GM21515 (cell line): Measurements from ENCODE around the gene PF4V1.

Source experiments
- ATAC-seq: cut with Tn5 transposase; IDR thresholded peaks from one replicate; pipeline ENCODE4 v1.9.1; 2021; ENCODE audit not compliant: unreplicated experiment

The PF4V1 gene

DNA sequence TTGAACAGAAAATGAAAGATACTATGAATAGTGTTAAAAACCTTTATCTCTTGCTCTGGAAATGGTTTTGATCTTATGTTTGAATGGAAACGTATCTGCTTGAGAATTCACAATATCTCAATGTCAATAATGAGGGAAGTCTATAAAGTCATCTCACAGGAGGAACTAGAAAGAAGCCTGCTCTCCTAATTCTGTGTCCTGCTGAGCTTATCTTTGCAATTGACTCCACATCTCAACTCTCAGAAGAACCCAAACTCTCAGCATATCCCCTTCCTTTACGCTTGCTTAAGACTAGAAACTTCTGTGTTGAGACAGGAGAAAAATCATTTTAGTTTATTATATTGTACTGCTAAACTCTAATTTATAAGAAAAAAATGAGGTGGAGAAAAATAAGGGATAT, 8.3 kb upstream of the PF4V1 start:
- ATAC-seq, result no peak

DNA sequence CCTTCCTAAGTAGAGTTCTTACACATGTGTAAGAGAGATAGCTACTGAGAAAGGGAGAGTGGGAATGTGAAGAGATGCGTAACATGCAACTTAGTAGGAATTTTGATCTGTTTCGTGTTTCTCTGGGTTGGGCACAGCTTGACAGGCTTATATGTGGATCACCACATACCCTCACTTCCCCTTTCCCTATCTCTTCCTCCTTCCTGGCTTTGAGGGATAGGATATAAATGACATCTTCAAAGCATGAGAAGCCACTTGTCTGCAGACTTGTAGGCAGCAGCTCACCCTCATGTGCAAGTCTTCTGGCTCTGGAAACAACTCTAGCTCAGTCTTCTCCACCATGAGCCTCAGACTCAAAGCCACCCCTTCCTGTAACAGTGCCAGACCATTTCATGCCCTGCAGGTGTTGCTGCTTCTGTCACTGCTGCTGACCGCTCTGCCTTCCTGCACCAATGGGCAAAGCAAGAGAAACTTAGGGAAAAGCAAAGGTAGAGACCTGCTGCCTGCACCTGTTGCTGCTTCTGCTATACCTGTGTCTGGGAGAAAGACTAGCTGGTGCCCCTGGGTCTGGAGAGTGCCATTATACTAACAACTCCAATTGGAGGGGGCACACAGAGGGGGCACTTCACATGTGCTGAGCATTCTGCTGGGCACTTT, 5.4 kb upstream of the PF4V1 start:
- ATAC-seq, result no peak

DNA sequence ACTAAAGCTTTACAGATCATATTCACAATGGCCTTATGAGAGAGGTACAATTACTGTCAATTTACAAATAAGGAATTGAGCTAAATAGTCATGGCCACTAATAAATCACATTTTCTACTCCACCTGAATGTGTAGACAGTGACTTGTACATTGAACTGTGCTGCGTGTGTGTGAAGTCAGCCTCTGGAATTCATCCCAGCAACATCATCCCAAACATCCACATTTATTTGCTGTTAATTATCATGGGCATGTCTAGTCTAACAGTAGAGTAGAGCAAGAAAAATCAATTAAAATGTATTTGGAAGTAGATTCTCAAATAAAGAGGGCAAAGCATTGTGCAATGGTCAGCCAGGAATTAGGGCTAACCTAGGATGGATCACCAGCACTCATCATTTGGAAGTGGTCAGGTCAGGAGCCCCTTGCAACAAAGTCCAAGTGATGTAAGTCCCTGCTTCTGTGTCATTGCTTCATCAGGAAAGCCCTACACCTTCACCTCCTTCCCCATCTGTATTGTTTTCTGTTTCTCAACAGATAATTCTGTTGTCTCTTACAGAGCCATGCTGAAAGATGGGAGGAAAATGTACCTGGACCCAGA, 4.8 kb upstream of the PF4V1 start:
- no peak for ATAC-seq

DNA sequence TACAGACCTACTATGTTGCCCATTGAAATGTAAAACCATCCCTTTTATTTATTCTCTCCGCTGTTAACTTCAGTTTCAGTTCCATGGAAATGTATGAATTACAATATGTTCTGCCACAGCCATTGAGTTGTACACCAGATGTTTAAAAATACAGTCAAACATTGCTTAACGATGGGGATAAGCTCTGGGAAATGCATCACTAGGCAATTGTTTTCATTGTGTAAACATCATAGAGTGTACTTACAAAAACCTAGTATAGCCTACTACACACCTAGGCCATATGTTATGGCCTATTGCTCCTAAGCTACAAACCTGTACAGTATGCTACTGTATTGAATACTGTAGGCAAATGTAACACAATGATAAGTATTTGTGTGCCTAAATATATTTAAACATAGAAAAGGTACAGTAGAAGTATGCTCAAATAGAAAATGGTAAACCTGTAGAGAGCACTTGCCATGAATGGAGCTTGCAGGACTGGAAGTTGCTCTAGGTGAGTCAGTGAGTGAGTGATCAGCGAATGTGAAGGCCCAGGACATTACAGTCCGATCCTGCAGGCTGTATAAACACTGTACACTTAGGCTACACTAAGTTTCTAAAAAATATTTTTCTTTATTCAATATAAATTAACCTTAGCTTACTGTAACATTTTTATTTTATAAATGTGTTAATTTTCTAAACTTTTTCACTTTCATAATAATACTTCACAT, 2.7 kb upstream of the PF4V1 start:
- no peak for ATAC-seq

DNA sequence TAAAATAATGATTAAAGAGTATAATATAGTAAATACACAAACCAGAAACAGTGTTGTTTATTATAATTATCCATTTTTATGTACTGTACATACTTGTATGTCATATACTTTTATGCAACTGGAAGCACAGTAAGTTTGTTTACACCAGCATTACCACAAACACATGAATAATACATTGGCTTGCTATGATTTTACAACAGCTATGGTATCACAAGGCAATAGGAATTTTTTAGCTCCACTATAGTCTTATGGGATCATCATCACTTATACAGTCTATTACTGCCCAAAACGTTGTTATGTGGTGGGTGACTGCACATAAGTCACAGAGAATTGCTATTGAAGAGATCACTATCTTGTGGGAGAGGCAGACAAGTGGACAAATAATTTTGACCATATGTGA, 1.8 kb upstream of the PF4V1 start:
- ATAC-seq, result no peak

DNA sequence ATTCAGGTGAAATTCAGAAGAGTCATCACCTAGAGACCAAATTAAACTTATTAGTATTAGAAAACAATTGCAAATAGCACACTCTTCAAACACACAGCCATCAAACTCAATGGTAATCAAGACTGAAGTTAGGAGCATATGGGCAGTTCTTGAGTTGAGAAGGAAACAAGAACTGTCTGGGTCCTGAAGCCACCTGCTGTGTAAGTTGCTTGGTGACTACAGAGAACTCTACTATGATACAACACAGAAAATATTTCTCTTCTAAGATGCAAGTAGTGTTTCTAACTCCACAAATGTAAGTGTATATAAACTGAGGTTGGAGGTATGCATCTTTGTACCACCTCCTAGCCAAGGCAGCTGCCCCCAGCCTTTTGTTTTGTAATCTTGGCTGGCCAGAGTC, 325 bp upstream of the PF4V1 start:
- ATAC-seq, result no peak

DNA sequence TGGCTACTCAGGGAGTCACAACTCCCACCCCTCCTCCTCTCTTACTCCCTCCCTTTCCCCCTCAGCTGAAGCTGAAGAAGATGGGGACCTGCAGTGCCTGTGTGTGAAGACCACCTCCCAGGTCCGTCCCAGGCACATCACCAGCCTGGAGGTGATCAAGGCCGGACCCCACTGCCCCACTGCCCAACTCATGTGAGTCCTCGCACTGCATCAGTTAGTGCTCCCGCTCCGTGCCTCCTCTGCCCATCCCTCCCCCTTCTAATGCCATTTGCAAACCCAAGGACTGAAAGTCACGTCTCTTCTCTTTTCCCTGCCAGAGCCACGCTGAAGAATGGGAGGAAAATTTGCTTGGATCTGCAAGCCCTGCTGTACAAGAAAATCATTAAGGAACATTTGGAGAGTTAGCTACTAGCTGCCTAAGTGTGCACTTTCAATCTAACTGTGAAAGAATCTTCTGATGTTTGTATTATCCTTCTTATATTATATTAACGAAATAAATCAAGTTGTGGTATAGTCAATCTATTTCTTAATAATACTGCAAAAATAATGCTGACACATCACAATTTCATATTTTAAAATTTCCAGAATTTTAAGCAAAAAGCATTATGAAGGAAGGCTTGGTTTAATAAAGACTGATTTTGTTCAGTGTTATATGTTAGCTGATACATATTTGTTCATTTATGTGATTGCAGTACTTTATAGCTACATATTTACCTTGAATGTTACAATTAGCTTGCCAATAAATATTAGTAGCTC, 800 bp downstream of the PF4V1 start:
- no peak for ATAC-seq

DNA sequence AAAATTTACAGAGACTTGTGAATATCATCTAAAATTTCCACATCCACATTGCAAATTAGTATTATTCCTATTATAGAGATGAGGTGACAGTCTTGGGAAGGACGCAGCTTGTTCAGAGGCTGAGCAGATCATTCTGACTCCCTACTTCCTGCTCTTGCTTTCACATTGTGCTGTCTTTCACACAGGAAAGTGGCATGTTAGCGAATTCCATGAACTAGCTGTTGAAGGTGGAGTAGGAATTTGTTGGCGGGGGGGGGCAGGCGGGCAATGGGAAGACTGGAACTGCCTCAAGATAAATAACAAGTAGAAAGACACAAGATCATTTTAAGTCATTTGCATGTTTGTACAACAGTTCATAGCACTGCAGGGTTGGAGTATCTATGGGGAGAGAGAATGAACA, 2.3 kb downstream of the PF4V1 start:
- no peak for ATAC-seq

DNA sequence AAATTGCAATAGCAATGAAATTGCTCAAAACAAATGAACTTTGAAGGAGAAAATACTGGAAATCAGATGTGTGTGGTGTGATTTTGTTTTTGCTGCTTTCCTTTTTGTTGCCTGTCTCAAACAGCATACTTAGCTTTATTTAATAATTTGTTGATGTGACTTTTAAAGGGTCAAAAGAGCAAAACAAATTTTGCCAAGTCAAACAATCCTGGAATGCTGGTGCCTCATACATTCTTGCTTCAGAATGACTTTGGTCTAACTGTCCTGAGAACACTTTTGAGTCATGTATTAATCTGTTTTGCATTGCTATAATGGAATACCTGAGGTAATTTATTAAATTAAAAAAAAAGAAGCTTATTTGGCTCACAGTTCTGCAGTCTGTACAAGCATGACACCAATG, 3.4 kb downstream of the PF4V1 start:
- ATAC-seq, result no peak

DNA sequence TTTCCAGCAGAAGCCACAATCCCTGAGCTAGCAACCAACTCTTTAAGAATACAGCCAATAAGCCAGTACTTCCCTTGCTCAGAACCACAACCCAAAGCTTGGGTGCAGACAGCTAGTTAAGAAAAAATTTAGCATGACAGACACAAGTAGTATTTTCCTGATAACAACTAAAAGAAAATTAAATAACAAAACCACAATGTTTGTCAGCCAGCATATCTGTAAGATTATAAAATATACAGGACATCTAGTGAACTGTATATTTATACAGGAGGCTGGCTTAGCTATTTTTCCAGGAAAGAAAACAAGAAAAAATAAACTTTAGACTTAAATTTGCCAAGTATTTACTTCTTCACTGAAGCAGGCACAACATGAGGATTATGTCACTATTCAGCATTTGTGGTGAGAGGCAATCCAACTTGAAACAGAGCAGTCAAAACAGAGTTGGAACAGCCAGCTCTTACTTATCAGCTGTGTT, 6.6 kb downstream of the PF4V1 start:
- ATAC-seq, result no peak

DNA sequence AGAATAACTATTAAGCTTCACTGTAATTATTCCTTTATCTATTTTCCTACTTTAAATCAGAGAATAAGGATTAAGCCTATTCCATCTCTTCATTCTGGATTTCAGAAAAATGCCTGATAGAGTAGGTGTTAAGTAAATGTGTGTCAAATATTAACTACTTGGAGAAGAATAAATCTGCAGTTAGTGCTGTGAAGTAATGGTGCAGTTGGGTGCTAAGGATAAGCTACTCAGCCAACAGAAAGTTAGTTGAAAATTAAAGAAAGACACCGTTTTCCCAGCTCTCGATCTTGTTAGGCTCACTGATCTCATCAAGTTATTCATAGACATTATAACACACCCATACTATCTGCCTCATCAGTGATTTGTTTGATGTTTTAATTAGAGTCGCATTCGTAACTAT, 7.1 kb downstream of the PF4V1 start:
- ATAC-seq, result no peak

DNA sequence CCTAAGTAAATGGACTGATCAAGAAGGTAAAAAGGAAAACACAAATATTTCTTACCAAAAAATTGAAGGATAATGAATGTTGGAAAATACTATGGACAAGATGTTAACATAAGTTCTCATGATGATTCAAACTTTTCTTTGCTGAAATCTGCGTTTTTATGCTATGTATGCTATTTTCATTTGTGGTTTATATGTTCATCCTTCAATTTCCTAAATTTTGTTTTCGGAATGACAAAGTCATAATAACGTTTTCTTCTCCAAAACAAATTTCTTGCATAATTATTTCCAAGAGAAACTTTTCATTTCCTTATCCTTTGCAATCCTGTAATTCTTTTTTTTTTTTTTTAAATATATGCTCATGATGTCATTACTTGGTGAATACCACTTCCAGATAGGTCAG, 7.8 kb downstream of the PF4V1 start:
- ATAC-seq, result no peak

DNA sequence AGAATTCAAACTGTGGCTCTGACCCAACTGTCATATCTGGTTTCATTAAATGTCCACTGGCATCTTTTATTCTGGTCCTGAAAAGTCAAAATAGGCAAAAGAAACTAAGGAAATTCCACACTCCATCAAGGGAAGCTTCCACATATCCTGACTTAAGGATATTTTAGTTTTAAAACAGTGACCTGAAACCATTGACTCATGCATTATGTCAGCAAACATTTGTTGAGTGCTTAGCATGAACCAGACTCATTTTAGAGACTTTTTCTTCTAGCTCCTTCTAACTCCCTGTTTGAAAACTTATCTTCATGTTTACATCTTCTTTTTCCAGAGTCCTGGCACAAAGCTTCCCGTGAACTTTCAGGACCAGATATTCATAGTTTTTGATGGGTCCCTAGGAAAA, 9.2 kb downstream of the PF4V1 start:
- ATAC-seq, result no peak

DNA sequence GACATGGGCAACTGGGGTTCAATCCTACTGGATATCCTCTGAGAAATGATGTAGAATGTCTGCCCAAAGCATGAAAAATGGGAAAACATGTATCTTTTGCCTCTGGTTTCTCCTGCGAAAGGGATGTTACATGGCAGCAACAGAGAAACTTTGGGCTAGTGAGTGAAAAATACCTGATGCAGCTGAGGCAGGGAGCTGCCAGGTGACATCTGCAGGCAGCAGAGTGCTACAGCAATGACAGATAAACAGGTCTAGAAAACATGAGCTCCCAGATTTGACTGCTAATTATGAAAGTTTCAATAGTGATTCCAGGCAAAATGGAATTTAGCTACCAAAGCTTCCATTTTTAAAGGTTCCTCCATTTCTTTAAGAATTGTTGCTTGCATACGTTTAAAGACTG, 11.3 kb downstream of the PF4V1 start:
- ATAC-seq, result no peak

DNA sequence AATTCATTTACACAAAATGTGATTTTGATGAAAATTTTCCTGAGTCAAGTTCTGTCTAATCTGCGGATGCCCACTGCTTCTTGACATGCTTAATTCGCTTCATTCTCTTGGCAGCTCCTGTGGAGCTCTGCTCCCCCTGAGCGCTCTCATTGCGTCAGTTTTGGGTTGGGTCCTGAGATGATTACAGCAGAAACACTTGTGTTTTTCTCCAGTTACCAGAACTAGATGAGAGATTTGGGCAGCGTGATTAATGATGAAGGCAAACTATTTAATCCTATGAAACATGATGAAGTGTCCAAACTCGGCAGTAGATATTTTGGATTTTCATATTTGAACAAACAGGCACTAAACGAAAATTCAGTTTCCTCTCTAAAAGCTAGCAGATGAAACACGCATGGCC, 11.9 kb downstream of the PF4V1 start:
- ATAC-seq, result no peak

DNA sequence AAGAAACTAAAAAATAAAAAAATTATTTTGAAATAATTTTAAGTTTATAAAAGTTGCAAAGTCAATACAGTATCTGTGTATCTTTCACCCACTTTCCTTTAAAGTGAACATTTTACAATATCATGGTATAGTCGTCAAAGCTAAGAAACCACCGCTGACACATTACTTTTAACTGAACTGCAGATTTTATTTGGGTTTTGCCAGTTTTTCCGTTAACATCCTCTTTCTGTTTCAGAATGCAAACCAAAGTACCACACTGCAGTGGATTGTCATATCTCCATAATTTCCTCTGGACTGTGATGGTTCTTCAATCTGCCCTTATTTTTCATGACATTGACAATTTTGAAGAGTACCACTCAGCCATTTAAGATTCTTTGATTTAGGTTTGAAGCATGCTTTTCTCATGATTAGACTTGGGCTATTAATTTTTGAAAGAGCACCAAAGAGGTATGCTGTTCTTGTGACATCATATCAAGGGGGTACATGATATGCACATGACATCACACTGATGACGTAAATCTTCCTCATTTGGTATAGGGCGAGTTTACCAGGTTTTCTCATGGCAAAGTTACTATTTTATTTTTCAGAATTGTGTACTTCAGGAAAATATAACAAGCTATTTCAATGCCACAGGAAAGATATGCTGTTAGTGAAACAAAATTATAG, 12.5 kb downstream of the PF4V1 start:
- ATAC-seq, result no peak

DNA sequence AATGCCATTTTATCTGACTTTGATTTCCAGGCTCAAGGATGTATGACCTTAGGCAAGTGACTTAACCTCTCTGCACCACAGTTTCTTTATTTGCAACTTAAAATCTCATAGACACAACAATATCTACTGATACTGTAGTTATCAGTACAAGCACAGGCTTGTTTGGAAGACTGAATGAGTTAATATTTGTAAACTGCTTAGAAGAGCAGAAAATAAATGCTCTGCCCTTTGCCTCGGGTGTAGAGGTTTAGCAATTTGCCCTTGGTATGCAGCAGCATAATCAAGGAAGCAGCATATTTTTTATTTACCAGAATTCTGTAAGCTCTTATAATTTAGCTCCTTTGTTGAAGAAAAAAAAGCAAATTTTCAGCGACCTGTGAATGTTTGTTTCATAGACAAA, 13.2 kb downstream of the PF4V1 start:
- ATAC-seq, result no peak

DNA sequence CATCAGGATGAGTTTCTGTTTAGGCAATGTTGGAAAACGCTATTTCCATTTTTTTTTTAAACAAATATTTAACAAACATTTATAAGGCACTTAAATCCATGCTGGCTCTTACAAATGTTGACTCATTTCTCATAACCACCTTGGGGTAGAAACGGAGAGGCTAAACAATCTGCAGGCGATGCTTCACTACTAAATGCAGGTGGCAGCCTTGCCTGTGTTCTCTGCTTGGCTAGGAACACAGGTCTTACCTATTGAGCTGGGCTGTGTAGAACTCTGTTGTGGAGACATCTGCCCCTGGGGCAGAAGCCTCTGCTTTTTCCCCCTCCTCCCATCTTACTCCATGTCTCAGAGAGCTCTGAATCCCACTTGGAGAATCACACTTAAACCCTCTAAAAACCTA, 14.7 kb downstream of the PF4V1 start:
- ATAC-seq, result no peak

DNA sequence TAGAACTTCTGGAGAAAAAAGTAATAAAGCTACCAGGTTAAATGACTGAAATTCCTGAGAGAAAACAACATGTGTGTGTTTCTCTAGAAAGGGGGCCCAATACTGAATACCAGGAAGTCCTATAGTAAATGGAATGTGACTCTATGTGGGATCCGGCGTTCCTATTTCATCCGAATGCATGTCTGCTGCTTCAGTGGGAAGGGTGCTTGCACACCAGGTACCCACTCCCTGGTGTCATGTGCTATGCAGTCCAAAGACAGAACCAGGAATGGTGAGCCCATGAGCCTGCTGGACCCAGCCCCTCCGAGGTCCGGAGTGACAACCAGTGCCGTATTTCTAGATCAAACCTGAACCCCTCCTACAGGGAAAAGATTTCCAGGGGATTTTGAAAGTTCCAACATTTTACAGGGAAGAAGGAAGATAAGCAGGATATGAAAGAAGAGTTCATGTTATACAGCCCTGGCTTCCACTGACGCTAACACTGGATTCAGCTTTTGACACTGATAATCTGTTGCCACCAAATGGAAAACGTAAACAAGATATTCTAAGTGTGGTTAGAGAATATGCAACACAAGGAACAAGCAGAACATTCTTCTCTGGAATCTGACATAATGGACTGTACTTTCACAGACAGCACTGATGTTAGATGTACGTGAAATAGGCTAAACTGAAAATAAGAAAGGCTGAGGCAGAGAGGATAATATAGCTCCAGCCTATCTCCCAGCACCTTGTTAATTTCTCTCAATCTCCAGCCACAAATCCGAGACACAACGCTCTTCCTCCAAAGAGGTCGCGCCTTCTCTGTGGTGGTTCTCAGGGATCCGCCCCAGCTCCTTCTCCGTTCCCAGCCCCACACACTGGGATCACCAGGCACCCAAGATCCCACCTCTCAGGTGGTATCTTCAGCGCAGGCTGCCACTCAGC, 15.4 kb downstream of the PF4V1 start:
- no peak for ATAC-seq
